Omental fat pad (tissue), 4 donors: ENCODE data around the gene SEL1L. TPM values are rescaled to one million over a fixed set of nuclear protein-coding genes. Genes with fewer than 3 reads are reported as not detected.
"Not testable (repeated sequence)": the region's sequence is repeated elsewhere in the genome, so short reads cannot be mapped to it uniquely, and the experiment has no call there.

Source experiments
- ATAC-seq: fragments of 150-250 bp; one replicate; pipeline ENCODE4 v1.9.1; 2016; ENCODE audit warnings: mild to moderate bottlenecking, moderate library complexity; ENCODE audit not compliant: low FRiP score
- DNase-seq: peaks from one replicate; pipeline ENCODE4 v3.0.0-alpha.2; 2019; ENCODE audit warnings: low spot score
- total RNA-seq, 4 donors: library from RNA; depleted of rRNA; stranded (reverse); fragments of >200 nt; gene quantifications; one replicate each; pipeline ENCODE4 v1.1.0, GENCODE V29; 2016
- TF ChIP-seq, protein P1 (sequence below), 3 donors: fragments of 450-650 bp; IDR thresholded peaks; one replicate each; pipeline ENCODE4 v1.5.1; 2016 to 2017; ENCODE audit warnings: antibody characterized with exemption in 3 of 3, mild to moderate bottlenecking in 3 of 3, moderate library complexity in 2 of 3

SEL1L gene
- total RNA-seq, 4 donors from 2014 or later: 53.3 to 74.0 (median 66.5) TPM

DNA sequence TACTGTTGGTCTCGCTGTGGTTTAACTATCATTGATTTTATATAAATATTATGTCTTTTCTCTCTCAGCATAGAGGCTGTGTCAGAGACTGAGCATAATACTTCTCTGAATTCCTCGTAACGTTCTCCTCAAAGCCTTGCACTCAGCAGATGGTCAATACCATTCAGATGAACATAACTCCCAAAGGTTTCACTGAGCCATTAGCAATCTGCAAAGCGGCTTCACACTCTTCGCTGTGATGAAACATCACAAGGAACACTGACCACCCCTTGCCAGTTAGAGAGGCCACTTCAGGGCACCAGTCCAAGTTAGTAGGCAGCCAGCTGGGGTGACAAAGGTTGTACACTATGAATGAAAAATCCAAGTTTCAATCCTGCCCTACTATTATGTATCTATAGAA, 103.4 kb downstream of the SEL1L start:
- TF ChIP-seq, protein P1, sequence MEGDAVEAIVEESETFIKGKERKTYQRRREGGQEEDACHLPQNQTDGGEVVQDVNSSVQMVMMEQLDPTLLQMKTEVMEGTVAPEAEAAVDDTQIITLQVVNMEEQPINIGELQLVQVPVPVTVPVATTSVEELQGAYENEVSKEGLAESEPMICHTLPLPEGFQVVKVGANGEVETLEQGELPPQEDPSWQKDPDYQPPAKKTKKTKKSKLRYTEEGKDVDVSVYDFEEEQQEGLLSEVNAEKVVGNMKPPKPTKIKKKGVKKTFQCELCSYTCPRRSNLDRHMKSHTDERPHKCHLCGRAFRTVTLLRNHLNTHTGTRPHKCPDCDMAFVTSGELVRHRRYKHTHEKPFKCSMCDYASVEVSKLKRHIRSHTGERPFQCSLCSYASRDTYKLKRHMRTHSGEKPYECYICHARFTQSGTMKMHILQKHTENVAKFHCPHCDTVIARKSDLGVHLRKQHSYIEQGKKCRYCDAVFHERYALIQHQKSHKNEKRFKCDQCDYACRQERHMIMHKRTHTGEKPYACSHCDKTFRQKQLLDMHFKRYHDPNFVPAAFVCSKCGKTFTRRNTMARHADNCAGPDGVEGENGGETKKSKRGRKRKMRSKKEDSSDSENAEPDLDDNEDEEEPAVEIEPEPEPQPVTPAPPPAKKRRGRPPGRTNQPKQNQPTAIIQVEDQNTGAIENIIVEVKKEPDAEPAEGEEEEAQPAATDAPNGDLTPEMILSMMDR (IDR thresholded peaks at IDR 0.05): no peak
- DNase-seq (no peak), ATAC-seq (no peak)

DNA sequence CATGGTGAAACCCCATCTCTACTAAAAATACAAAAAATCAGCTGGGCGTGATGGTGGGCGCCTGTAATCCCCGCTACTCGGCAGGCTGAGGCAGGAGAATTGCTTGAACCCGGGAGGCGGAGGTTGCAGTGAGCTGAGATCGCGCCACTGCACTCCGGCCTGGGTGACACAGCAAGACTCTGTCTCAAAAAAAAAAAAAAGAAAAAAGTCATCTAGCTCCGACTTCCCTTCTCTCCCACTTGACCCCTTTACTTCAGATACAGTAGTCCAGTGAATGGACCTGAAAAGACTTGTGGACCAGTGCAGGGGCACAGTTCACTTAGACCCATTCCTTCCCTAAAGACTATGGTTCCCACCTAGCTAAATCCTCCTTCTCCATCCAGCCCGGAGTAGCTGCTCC, 103.9 kb downstream of the SEL1L start:
- DNase-seq, ATAC-seq: not testable (repeated sequence)

GRCh38 chr14:81429028-81429427, 104.6 kb downstream of the SEL1L start:
- TF ChIP-seq, protein P1 (IDR thresholded peaks at IDR 0.05): no peak
- ATAC-seq: no peak

GRCh38 chr14:81427348-81428058, 106.2 kb downstream of the SEL1L start:
- DNase-seq (no peak), ATAC-seq (no peak)
- TF ChIP-seq, protein P1 (IDR thresholded peaks at IDR 0.05): no peak

More at GRCh38 chr14:81429028-81429427, 104.6 kb downstream of the SEL1L start:
- DNase-seq: no peak

DNA sequence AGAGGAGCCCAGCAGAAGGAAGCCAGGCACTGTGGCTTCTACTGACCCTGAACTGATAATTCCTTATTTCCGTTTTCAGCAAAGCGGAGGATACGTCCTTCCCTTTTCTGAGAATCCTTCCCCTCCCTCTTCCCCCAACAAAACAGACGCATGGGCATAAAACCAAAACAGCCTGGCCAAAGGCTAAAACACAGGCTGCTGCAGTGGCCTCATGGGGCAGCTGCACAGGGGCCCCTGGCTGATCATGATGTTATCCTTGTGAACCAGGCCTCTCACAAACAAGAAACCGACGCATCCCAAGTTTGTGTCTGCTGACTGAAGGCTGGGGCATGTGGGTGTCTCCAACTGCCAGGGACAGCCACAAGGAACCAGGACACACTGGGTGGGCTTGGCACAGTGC, 110.1 kb downstream of the SEL1L start:
- TF ChIP-seq, protein P1 (IDR thresholded peaks at IDR 0.05): no peak
- ATAC-seq (no peak), DNase-seq (no peak)

Other genes with a start within 250 kb of the SEL1L start
- 10 to 100 TPM in 3 of 4 donors, 1 to 10 TPM in 1; 8.0 to 31.4 (median 18.6) TPM for gene STON2, start 133.5 kb downstream of the SEL1L start, total RNA-seq